Germinal center (tissue), 1 donor: ENCODE data around the gene URGCP.
"Not testable (repeated sequence)": the region's sequence is repeated elsewhere in the genome, so short reads cannot be mapped to it uniquely, and the experiment has no call there.

Experiments used
- DNase-seq: peaks from one replicate; pipeline ENCODE4 v3.0.0; 2012; ENCODE audit warnings: mixed read lengths, low spot score

The URGCP gene

DNA sequence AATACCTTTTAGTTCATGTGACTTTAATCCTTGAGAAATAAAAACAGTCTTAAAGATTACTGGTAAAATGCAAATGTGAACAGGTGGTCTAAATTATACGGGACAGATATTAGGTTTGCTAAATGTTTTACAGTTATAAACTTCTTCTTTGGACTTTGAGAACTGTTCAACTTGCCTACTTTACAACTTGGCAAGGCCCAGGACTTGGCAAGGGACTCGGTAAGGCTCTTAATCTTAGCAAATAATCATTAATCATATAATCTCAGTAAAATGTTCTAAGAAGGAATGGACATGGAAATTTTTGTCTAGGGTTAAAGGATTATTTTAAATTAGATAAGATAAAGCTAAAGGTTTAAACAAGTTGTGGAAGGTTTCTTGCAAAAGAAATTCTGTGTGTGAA lies 15.0 kb upstream of the URGCP start:
- DNase-seq = no peak

DNA sequence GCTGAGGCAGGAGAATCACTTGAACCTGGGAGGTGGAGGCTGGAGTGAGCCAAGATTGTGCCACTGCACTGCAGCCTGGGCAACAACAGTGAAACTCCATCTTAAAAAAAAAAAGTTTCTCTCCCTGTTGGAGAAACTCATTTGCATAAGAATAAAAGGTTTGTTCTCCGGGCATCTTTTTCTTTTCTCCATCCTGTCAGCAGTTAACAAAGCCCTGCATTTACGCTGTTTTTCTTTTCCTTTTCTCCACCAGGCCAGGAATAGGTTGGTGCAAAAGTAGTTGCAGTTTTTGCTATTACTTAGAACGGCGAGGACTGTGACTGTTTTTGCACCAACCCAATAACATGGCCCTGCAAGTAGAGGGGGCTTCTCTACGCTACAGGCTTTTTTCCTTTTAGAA lies 9.5 kb upstream of the URGCP start:
- DNase-seq = no peak

DNA sequence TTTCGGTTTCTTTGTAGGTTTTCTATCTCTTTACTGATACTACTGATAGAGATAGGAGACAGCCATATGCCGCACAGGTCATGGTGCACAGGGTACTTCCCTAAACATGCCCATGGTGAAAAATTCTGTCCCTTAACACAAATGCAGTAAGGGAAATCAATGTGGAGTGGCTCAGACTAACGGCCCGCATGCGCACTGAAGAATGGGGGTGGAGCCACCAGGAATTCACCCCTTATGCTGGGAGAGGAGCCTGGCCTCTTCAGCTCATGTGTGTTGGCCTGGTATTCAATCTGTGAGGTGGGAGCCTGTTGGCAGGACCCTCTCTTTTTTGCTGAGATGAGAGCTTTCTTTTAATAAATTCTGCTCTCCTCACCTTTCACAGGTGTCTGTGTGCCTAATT lies 8.4 kb upstream of the URGCP start:
- no peak for DNase-seq

DNA sequence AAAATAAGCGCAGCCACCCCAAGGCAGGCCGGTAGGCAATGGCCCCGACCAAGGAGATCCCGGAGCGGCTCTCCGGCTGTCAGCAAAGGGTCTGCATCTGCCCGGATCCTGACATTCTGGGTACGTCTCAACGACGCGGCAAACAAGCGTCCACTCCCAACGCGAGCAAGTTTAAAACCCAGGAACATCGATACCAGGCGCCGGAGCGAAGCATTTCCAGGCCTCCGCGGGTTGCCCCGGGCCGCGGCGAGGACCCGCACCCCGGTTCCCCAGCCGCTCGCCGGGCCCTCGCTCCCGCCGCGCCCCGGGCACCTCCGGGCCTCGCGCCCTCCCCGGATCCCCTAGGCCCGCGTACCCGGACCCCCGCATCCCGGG lies 453 bp downstream of the URGCP start:
- peak; percentile 59 for DNase-seq

DNA sequence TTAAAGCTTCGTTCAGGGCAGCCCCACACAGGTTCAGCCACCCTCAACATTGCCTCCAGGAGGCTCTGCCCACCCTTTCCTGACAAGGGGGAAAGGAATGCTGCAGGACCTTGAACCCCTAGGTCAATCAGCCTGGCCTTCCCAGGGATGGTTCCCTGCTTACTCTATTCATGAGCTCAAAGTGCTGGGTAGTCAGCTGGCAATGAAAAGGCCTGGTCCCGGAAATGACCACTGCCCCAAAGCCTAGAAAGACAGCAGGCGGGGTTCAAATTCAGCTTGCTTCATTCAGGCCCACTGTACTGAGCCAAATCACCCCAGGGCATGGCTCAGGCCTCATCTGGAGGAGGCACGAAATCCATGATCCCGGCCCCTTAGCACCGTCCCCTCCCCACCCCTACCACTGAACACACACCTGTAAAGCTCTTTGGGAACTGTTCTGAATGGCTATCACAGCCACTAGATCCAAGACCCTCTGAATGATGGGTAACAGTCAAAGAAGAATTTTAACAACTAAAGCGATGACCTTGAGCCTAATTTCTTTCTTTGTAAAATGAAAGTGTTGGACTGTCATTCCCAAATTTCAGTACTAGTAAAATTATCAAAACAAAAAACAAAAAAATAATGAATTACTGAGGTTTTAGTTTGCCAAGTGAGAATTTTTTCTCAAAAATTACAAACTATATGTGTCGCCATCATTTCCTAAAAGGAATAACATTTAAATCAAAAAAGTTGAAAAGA lies 1.0 kb downstream of the URGCP start:
- DNase-seq = no peak

DNA sequence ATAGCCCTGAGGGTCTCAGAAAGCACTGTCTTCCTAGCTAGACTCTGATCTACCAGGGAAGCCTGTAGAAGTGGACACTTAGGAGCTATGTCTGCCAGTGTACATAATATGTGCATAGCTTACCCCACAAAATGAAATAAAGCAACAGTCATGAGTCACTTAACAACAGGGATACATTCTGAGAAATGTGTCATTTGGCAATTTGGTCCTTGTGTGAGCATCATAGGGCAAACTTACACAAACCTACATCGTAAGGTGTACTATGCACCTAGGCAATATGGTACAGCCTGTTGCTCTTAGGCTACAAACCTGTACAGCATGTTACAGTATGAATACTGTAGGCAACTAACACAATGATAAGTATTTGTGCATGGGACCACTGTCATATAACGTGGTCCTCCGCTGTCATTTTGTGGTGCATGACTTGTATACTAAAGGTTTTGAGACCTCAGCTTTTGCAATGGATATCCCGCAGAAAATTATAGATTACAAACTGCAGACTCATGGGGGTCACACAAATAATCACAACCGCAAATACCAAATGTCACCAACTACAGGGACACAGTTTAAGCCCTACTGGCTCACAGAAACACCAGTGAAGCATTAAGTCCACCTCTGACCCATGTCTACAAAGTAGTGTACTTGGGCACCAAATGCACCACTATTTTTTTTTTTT lies 1.7 kb downstream of the URGCP start:
- DNase-seq = no peak

DNA sequence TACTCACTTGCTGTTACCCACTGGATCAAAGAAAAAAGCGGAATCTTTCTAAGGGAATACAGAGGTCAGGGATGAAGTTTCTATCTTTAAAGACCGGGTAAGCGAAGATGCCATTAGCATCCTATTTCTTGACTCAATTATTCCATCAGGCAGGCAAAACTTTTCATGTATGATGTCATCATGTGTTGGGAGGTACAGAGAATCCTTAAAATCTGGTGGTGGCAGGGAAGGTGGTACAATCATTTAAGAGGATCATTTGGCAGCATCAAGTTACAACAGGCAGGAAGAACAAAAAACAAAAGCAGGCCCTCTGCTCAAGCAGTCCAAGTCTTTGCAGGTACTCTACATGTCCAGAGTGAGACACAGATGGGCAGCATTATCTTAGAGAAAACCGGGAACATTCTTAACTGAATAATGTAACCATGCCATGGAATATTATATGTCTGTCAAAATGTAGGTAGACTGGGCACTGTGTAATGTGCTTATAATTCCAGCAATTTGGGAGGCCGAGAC lies 3.8 kb downstream of the URGCP start:
- no peak for DNase-seq

DNA sequence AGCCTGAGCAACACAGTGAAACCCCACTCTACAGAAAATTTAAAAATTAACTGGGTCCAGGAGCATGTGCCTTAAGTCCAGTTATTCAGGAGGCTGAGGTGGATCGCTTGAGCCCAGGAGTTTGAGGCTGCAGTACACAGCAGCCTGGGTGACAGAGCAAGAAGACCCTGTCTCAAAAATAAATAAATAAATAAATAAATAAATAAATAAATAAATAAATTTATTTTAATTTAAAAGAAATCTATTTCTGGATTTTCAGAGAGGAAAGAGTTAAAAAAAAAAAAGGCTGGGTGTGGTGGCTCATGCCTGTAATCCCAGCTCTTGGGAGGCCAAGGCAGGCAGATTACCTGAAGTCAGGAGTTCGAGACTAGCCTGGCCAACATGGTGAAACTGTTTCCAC lies 7.8 kb downstream of the URGCP start:
- not testable (repeated sequence) for DNase-seq

DNA sequence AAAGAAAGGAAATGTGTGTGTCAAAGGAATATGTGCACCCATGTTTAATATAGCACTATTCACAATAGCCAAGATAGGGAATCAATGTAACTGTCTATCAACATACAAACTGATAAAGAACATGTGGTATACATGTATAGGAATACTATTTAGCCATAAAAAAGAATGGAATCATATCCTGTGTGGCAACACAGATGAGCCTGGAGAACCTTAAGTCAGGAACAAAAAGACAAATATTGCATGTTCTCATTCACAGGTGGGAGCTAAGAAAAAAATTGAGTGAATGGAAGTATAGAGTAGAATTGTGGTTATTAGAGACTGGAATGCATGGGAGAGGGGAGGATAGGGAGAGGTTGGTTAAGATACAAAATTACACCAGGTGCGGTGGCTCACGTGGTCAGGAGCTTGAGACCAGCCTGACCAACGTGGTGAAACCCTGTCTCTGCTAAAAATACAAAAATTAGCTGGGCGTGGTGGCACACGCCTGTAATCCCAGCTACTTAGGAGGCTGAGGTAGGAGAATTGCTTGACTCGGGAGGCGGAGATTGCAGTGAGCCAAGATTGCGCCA lies 10.5 kb downstream of the URGCP start:
- DNase-seq = no peak

DNA sequence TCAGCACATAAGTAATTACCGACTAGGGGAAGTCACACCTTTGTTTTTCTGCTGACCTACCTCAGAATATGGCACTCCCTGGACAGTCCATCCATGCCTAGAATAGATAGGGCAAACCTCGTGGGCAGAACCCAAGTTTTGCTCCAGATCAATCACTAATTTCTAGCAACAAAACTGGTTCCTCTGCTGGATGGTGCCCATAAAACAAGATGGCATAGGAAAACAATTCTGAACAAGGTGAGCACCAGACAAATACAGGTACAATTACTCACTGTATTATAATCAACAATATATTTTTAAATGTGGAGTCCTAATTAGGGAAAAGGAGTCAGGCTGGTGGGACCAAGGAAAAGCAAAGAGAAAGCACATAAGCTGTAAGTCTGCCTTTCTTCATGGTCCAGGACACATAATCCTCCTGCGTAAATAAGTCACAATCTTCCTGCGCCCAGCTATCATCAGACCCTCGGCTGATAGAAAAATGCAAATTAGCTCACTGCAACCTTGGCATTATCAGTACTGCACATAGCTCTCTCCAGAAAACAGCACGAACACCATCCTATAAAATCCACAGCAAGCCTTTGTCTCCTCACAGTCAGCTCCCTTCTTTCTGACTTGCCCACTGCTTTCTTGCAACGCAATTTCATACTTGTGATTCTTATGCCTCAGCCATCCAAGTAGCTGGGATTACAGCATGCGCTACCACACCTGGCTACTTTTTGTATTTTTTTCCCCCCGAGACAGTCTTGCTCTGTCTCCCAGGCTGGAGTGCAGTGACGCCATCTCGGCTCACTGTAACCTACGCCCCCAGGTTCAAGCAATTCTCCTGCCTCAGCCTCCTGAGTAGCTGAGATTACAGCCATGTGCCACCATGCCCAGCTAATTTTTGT lies 15.1 kb downstream of the URGCP start:
- DNase-seq = no peak

DNA sequence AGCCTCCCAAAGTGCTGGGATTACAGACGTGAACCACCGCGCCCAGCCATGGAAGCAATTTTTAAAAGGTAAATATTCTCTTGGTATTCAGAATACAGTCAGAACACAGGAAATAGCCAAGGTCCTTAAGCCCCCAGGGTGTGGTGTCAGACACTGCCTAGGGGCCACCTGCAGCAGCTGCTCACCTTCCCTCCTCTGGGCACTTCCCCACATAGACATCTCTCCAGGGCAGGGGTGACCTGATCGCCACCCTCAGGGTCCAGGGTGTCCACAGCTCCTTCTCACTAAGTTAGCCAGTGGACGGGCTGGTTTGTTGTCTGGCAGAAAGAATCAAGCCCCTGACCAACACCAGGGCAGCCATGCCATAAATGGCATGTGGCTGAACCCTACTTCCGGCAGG lies 15.9 kb downstream of the URGCP start:
- DNase-seq = no peak

DNA sequence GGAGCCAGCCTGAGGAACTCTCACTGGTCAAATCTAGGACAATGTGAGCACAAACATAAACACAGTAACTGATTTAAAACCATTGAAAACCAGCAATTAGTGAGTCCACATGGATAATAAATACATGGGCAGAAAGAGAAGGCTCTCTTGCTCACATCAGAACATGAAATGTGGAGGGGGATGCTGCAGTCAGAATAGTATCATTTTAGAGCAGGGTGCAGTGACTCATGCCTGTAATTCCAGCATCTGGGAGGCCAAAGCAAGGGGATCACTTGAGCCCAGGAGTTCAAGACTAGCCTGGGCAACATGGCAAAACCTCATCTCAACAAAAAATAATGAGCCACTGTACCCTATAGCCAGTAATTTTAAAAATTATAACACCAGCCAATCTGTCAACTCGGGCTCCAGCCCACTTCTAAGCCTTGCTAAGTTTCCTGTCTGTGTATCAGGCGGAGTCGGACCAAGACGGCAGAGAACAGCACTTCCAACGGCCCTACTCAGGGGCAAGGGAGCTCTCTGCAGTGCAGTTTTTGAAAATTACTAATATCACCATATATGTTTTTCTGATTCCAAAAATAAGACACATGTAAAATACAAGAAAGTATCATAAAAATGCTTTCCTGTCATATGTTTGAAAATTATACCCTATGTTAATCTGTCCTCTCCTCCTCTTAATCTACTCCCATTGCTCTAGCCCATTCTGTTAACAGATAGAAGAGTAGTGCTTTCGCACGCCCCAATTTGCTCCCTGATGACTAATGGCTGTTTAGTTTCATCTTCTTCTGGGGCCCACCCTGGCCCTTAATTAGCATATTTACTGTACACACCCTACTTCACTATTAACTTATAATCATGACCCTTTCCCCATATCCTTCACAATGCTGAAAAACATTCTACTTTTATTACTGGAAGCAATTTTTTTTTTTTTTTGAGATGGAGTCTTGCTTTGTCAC lies 17.1 kb downstream of the URGCP start:
- DNase-seq = no peak

DNA sequence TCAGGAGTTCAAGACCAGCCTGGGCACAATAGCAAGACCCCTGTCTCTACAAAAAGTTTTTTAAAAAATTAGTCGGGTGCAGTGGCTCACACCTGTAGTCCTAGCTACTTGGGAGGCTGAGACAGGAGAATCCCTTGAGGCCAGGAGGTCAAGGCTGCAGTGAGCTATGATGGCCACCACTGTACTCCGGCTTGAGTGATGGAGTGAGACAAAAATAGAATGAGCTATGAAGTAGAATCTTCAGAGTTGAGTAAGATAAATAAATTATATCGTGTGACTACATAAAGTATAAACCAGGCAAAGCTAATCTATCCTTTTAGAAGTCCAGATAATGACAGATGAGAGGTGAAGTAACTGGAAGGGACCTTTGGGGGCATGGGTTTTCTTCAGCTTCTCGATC lies 21.8 kb downstream of the URGCP start:
- DNase-seq = no peak

DNA sequence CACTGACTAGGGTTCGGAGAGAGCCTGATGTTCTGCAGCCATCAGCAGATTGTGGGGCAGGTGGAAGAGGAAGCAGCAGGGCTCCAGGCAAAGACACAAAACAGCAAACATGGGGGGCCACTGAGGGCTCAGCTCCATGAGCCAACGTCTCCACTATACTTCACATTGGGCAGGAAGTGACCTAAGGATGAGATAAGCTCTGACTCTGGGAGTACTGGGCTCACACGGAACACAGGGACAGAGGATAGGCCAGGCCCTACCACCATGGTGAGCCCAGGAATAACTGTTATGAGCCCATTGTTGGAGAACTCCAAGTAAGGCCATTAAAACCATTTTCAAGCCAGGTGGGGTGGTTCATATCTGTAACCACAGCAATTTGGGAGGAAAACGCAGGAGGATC lies 22.2 kb downstream of the URGCP start:
- no peak for DNase-seq

DNA sequence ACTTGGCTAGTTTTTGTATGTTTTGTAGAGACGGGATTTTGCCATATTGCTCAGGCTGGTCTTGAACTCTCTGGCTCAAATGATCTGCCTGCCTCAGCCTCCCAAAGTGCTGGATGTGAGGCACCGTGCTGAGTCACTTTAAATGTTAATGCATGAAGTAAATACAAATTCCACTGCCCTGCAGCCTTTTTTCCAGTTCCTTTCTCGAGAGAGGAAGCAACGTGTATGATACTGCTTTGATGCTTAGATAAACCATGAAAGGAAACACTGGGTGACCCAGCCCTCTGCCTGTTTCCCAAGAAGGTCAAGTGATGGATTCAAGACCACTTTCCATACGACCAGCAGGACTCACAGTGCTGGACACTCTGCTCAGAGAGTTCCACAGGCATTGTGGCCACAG lies 25.8 kb downstream of the URGCP start:
- DNase-seq = no peak

DNA sequence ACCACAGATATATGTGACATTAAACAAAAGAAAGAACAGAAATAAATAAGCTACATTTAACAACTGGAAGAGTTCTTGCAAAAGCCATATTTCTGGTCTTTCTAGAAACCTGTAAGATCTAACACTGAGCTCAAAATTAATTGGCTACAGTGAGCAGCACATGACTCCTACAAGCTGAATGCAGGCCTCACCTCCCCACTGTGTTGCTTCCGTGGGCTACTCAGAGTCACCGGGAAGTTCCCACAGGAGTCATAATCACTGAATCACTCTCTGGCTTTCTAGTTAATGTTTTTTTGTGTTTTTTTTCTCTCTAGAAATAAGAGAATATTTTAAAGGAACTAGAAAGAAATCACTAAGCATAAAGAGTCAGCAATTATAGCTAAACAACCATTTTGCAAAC lies 26.9 kb downstream of the URGCP start:
- DNase-seq = no peak

DNA sequence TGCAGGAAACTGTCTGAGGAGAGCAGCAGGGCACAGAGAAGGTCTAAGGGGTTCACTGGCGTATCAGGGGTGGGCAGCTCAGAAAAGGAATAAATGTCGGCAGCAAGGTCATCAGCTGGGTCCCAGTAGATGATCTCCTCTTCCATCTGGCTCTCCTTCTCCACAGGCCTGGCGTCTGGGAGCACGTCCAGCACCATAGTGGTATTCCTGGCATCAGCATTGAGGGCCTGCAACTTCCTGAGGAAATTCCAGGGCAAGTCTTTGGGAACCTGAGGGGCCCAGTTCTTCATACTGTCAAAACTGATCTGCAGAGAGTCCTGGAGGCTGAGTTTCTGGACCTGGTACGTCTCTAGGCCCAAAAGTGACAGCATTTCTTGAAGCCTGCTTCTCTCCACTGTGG lies 27.5 kb downstream of the URGCP start:
- no peak for DNase-seq

DNA sequence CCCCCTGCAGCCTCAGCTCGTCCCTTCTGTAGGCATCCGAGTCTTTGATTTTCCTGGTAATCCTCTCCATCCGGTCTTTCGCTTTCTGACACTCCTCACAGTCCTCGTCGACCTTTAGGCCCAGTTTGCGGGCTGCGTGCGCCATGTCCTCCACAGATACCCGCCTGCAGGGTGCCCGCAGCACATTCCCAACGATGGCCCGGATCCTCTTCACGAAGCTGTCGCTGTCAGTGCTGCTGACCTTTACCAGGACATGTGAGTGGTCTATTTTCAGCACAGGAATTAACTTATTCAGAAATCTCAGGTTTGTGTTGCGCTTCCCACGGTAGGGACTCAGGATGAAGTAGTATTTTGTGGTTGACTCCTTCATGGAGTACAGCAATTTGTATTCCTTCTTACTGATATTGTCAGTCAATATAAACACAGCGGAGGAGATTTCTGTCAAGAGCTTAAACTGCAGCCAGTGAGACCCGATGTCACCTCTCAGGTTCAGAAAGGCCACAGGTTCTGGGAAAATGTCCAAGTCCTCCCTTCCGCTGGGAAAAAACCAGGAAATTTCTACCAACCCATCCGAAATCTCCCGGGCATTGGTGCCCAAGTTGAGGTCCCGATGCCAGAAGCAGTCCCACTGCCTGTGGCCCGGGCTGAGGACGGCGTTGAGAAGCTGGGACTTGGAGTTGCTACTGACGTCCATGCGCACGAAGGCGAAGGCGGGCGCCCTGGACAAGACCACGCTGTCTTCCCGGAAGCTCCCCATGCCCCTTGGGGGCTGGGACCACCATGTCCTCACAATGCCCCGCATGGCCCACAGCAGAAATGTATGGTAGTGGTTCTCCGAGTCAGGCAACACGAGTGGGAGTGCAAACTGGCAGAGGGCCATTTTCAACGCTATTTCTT lies 28.2 kb downstream of the URGCP start:
- DNase-seq = no peak

DNA sequence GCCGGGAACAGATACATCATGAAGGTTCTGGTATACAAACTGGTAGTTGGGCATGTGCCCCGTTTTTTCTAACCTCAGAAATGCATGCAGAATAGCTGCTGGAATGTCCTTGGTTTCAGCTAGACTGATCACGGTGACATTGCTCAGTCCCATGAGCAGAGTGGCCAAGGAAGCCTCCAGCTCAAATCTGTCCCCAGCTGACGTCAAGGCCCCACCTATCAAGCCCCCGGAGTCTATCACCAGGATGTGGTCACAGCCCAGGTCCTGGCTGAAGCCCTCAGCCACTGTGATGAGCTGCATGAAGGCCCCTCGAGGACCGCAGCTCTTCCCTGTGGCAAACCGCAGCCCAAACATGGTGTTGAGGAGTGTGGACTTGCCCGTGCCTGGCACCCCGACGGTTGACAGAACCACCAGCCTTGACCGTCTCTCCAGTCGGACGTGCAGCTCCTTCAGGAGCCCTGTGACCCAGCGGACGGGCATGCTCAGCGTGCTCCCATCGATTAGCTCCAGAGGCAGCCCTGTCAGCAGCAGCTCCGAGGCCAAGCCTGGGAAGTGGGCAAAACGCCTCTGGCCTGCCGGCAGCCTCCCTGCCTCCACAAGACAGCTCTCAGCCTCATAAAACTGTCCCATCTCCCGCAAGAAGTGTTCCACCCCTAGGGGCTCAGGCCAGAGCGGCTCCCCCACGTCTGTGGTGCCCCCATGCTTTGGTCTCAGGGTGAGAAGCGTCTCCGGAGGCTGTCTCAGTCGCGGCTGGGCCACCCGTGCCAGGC lies 29.2 kb downstream of the URGCP start:
- DNase-seq = no peak
